GM21825 (cell line): ENCODE measurements around the gene LILRB5.
"Not testable (repeated sequence)": the region's sequence is repeated elsewhere in the genome, so short reads cannot be mapped to it uniquely, and the experiment has no call there.

Source experiments
- ATAC-seq: cut with Tn5 transposase; IDR thresholded peaks from one replicate; pipeline ENCODE4 v1.9.1; 2021; ENCODE audit warnings: mild to moderate bottlenecking, moderate library complexity; ENCODE audit not compliant: unreplicated experiment

The LILRB5 gene

GRCh38 chr19:54217517-54218247 is 39.4 kb downstream of the LILRB5 start:
- ATAC-seq: not testable (repeated sequence)

- ATAC-seq: no peak
Observed at GRCh38 chr19:54216869-54217268, 40.2 kb downstream of the LILRB5 start.

DNA sequence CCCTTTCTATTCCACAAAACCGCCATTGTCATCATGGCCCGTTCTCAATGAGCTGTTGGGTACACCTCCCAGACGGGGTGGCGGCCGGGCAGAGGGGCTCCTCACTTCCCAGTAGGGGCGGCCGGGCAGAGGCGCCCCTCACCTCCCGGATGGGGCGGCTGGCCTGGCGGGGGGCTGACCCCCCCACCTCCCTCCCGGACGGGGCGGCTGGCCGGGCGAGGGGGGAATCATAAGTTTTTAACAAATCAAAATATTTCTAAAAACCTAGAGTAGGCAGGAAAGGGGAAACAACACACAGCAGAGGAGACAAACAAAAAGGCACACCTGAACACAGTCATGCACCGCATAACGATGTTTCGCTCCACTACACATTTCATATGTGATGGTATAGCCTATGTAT is 42.3 kb downstream of the LILRB5 start:
- not testable (repeated sequence) for ATAC-seq

GRCh38 chr19:54214217-54214616 is 42.9 kb downstream of the LILRB5 start:
- not testable (repeated sequence) for ATAC-seq

GRCh38 chr19:54211235-54211634 is 45.8 kb downstream of the LILRB5 start:
- ATAC-seq: no peak

DNA sequence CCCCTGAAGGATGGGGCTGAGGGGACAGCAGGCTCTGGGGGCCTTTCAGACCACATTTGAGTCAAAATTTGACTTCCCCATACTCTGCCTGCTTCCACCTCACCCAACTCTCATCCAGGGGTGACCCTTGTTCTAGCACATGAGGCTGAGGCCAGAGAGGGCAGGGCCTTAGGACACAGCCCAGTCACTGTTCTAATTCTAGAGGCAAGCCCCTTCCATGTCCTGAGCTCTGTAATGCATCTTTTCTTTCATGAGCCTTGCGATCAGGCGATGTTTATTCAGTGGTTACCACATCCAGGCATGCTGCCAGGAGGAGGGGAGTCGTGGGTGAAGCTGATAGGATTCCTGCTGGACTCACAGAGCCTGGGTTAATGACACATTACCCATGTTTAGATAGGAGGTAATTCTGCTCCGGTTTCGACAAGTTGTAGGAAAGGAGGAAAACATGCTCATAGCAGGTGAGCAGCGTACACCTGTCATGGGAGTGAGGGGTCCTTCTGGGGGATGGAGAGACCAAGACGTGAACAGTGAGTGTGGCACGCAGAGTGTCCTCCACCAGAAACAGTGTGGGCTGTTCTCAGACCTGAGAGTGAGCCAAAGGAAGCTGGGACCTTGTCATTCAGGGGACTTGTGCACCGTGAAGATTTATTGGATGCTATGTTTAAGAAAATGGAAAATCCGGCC is 47.1 kb downstream of the LILRB5 start:
- no peak for ATAC-seq

GRCh38 chr19:54209058-54209810 is 47.8 kb downstream of the LILRB5 start:
- ATAC-seq: no peak

DNA sequence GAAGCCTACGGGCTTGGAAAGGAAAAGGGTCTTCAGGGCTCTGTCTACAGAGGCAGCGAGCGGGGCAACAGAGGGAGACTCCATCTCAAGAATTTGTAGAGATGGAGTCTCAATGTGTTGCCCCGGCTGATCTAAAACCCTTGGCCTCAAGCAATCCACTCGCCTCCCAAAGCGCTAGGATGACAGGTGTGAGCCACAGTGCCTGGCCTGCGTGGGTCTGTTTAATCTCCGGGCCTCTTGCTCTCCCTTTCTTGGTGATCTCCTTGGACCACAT is 48.4 kb downstream of the LILRB5 start:
- no peak for ATAC-seq

GRCh38 chr19:54207983-54208783 is 48.9 kb downstream of the LILRB5 start:
- peak; percentile 27 for ATAC-seq

GRCh38 chr19:54207676-54207982 is 49.4 kb downstream of the LILRB5 start:
- no peak for ATAC-seq

DNA sequence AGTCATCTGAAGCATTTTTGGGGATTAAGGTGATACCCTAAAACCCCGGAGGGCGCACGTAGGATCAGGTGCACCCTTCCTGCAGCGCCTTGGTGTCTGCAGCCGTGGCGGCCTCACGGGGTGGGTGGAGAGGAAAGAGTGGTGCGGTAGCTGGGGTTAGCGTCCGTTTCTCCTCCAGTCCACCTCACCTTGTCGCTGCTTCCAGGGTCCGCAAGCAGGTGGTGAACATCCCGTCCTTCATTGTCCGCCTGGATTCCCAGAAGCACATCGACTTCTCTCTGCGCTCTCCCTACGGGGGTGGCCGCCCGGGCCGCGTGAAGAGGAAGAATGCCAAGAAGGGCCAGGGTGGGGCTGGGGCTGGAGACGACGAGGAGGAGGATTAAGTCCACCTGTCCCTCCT is 49.9 kb downstream of the LILRB5 start:
- ATAC-seq: not testable (repeated sequence)

DNA sequence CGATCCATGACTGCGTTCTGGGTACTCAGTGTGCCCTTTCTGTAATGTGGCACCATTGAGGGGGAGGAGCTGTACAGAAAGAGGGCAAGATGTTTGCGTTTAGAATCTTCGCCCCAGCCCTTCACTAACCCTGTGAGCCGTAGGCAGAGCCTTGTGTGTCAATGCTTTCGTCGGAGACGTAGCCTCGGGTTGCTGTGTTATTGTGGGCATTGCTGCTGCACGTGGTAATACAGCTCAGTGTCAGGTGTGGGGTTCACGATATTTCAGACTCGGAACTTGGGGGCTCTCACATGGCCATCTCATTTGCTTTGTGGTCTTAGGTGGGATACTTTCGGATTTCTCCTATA is 50.3 kb downstream of the LILRB5 start:
- ATAC-seq: no peak

- ATAC-seq: no peak
Observed at GRCh38 chr19:54206030-54206830, 50.8 kb downstream of the LILRB5 start.

GRCh38 chr19:54204767-54205468 is 52.2 kb downstream of the LILRB5 start:
- no peak for ATAC-seq

DNA sequence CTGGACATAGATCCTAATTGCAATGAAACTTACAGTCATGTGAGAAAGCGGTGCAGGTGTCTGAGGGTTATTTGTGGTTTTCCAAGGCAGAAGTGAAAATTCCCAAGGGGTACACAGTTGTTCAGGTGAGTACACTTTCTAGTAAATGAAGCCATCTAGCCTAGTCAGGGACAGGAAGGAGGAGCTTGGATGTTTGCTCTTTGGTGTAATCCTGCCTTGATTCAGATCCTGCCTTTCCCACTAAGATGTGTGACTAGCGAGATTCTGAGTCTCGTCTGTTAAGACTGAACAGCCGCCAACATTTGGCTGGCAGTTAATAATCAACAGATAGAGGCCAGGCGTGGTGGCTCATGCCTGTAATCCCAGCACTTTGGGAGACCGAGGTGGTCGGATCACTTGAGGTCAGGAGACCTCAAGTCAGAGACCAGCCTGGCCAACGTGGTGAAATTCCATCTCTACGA is 53.9 kb downstream of the LILRB5 start:
- ATAC-seq: no peak

GRCh38 chr19:54201980-54202379 is 55.1 kb downstream of the LILRB5 start:
- no peak for ATAC-seq

DNA sequence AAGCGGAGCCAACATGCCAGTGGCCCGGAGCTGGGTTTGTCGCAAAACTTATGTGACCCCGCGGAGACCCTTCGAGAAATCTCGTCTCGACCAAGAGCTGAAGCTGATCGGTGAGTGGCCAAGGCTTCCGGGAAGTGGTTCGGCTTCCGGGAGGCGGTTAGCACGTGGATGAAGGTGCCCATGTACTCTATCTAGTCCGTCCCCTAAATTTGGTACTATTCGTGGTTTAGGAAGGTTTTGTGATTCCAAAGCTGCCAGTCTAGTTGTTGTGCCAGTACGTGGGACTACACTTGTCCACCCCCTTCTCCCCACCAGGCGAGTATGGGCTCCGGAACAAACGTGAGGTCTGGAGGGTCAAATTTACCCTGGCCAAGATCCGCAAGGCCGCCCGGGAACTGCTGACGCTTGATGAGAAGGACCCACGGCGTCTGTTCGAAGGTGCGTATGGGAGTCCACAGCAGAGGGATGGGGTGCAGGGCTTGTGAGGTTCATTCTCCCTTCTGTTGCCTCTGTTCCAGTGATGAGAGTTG is 55.8 kb downstream of the LILRB5 start:
- ATAC-seq: no peak
